NCI-H2029 treated with DMSO at 0.1 percent for 48 hours (cell line): Measurements from ENCODE around the gene CCDC148.

ENCODE experiments used
- DNase-seq: peaks from one replicate; lab custom pipeline; 2025; lab: John Stamatoyannopoulos, UW

Gene CCDC148

GRCh38 chr2:158174495-158174894 lies 282.1 kb downstream of the CCDC148 start:
- no peak for DNase-seq

DNA sequence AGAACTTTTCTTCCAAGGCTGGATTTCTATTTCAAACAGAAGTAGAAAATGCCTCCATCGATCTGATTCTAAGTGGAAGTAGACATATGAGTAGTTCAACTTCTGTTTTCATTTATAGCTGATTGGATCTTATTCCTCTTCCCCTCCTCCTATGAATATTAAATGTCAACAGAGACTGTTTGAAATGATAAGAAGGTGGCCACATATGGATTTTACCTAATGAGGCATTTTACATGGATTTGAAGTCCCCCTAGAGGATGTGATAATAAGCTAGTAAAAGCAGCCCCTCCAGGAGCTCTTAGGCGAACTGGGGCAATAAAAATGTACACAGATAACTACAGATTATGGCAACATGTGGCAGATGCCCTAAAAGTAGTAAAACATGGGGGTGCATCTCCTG lies 283.8 kb downstream of the CCDC148 start:
- no peak for DNase-seq

- DNase-seq: no peak
Observed at GRCh38 chr2:158154596-158154995, 302.0 kb downstream of the CCDC148 start.

DNA sequence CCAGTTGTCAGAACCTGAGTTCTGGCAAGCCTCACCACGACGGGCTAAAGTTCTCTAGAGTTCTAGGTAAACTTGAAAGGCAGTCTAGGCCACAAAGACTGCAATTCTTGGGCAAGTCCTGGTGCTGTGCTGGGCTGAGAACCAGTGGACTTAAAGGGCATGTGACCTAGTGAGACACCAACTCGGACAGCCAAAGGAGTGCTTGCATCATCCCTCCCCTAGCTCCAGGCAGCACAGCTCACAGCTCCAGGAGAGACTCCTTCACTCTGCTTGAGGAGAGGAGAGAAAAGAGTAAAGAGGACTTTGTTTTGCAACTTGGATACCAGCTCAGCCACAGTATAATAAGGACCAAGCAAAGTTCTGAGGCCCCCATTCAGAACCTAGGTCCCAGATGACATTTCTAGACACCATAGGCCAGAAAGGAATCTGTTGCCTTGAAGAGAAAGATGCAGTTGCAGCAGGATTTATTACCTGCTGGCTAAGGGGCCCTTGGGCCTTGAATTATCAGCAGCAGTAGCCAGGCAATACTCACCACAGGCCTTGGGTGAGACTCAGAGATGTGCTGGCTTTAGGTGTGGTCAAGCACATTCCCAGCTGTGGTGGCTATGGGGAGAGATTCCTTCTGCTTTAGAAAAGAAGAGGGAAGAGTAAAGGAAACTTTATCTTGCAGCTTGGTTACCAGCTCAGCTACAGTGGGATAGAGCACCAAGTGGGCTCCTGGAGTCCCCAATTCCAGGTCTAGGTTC lies 303.1 kb downstream of the CCDC148 start:
- DNase-seq: no peak

- no peak for DNase-seq
Observed at GRCh38 chr2:158144914-158145625, 311.5 kb downstream of the CCDC148 start.

DNA sequence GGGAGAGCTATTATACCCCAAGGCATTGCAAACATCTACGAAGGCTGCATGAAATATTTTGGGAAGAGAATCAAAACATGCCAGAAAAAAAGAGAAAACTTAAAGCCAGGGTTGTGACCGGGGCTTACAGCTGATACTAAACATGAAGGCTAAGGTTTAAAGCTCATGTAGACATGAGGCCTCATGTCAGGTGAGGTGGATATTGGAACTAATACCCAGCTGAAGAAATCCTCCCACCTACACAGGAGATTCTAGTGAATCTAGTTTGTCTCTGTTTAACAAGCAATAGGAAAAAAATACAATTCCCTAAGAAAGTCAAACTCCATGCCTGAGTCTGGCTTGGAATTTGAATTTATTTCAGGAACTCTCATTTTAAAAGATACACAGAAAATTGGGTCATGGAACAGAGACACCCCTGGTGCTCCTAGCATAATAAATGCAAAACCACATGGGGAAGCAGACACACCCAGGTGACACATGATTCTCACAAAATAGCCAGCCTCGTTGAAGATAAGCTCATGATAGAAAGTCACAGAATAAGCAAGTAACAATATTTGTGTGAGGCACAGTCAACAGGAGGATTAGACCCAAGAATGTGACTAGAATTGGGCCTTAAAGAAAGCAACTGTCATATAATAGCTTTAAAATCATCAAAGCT lies 312.7 kb downstream of the CCDC148 start:
- DNase-seq: no peak

GRCh38 chr2:158142568-158143332 lies 313.8 kb downstream of the CCDC148 start:
- DNase-seq: no peak

DNA sequence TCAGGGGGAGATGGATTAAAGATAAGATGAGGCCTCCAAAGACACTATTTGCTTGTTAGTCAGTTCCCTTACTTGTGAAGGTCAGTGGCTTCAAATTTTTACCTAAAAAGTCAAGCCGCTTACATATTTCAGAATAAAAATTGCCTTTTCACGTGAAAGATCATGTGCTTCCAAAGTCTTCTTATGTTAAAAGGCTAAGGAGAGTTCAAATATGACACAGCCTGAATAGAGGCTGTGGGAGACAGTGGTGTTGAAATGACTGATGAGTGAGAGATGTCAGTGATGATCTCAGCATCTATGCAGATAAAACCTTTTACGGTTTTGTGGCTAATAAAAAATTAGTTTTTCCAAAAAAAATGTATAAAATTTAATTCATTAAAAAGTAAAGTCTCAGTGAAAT lies 314.4 kb downstream of the CCDC148 start:
- no peak for DNase-seq

- no peak for DNase-seq
Observed at GRCh38 chr2:158140201-158140600, 316.4 kb downstream of the CCDC148 start.

- no peak for DNase-seq
Observed at GRCh38 chr2:158138255-158138654, 318.3 kb downstream of the CCDC148 start.

- DNase-seq: no peak
Observed at GRCh38 chr2:158135096-158135495, 321.5 kb downstream of the CCDC148 start.

- DNase-seq: no peak
Observed at GRCh38 chr2:158134655-158135054, 321.9 kb downstream of the CCDC148 start.

- no peak for DNase-seq
Observed at GRCh38 chr2:158134055-158134454, 322.5 kb downstream of the CCDC148 start.

GRCh38 chr2:158131919-158132566 lies 324.5 kb downstream of the CCDC148 start:
- no peak for DNase-seq

GRCh38 chr2:158131483-158131912 lies 325.1 kb downstream of the CCDC148 start:
- no peak for DNase-seq

DNA sequence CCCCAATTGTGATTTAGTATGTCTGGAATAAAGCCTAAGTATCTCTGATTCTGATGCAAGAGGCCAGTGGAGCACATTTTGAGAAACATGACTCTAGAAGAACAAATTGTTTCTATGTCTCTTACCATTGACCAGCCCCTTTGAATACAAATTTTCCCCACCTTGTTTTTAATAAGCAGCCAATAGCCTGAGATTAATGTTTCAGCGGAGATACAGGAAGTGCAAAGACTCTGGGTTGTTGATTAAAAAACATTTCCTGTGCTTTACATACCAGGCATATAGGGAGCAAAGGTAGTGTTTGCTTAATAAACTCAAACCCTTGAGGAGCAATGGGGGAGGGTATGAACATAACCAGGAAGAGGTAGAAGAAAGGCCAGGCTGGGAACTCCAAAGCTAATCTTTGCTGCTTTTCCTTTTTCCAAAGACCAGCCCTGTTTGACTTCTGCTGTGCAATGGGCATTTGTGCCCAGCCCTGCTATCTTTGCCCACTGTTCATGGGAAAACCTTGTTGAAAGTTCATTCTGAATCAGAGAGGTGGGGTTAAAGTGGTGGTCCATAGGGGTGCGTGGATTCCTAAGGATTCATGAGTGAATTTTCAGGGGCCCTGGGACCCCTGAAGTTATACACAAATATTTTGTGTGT lies 325.6 kb downstream of the CCDC148 start:
- DNase-seq: no peak

DNA sequence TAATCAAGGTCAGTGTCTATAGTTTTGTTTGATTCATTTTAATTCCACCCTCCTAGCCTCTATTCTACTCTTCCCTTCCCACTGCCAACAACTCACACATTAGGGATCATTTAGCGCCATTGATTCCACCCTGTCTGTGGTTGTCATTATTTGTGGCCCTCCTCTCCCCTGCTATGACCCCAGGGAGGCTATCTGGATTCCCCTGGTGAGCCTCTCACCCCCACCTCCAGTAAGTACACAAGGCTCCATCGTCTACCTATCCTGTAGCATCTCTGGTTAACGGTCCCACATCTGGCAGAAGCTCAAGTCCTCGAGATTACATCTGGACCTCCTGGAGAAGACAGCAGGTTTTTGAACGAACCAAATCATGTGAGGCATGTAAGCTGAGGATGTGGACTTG lies 327.5 kb downstream of the CCDC148 start:
- DNase-seq: no peak

- no peak for DNase-seq
Observed at GRCh38 chr2:158128168-158128973, 328.2 kb downstream of the CCDC148 start.

DNA sequence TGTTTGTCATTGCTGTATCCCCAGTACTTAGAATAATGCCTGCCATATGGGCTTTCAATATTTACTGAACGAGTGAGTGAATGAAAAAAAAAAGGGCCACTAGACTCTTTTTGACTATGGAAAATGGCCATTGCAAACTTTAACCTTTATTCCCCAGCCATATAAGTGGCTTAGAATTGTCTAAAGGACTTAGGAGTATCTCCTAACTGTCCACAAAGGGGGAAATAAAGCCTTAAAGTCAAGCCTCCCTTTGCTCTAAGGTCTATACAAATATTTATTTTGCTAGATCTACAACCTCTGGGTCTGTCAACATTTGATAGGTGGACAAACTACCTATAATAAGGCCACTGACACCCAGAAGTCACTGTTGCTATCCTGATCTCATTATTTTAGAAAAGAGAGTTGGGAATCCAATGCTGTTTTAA lies 329.2 kb downstream of the CCDC148 start:
- DNase-seq: no peak

DNA sequence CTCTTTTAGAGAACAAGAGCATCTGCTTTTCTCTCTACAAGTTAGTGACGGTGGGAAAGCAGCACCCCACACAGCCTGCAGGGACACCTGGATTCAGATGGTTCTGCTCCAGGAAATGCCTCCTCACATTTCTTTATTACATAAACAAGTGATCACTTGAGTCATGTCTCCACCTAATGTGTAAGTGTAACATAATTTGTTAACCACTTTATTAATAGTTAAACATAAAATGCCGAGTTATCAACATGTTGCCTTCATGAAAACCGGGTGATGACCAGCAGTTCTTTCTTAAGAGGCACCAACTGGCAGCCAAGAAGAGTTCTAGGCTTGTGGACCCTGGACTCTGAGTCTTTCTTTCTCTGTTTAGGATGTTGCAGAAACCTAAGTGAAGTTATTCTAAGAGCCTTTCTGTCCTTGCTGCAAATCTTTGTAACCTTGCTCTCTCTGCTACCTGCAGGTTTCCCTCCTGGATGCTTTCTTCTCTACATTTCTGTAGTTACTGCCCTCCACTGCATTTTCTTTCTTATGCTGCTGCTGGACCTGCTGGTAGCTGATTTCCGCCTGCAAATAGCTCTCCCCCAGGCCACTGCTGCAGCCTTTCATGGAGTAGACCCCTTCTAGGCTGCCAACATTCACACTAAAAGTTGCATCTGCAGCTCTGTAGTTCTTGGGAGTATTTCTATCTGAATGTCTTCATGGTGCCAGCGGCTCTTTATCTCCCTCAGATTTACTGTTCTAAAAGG lies 330.6 kb downstream of the CCDC148 start:
- DNase-seq: no peak
